Loucy (cell line): Measurements from ENCODE around the gene IRF2BP2.

Source experiments
- H2AFZ ChIP-seq: fragments of 200-600 bp; sonication (generic); 2 replicates; pipeline ENCODE4 v1.6.0; 2016; ENCODE audit warnings: antibody characterized with exemption, mild to moderate bottlenecking, low read length, moderate library complexity
- H3F3A ChIP-seq: fragments of 200-600 bp; 2 replicates; pipeline ENCODE4 v1.6.0; 2016; ENCODE audit warnings: antibody characterized with exemption, low read depth, mild to moderate bottlenecking
- H3K27me3 ChIP-seq: fragments of 200-600 bp; sonication (generic); 2 replicates; pipeline ENCODE4 v1.6.1; 2014; ENCODE audit warnings: low read length, mild to moderate bottlenecking; ENCODE audit not compliant: insufficient read depth, poor library complexity, severe bottlenecking
- H3K36me3 ChIP-seq: fragments of 200-600 bp; sonication (generic); 2 replicates; pipeline ENCODE4 v1.6.1; 2016; ENCODE audit warnings: low read length; ENCODE audit not compliant: insufficient read depth
- H3K4me1 ChIP-seq: fragments of 200-600 bp; sonication (generic); 2 replicates; pipeline ENCODE4 v1.5.1; 2014; ENCODE audit warnings: low read length, mild to moderate bottlenecking; ENCODE audit not compliant: insufficient read depth, poor library complexity, severe bottlenecking
- H3K4me2 ChIP-seq: fragments of 200-600 bp; sonication (generic); 2 replicates; pipeline ENCODE4 v1.6.0; 2014; ENCODE audit warnings: antibody characterized with exemption, low read length, low read depth, mild to moderate bottlenecking; ENCODE audit not compliant: poor library complexity, severe bottlenecking
- H3K4me3 ChIP-seq: fragments of 200-600 bp; sonication (generic); 2 replicates; pipeline ENCODE4 v1.5.1; 2014; ENCODE audit warnings: low read length, mild to moderate bottlenecking, mixed read lengths; ENCODE audit not compliant: poor library complexity, severe bottlenecking
- H3K79me2 ChIP-seq: fragments of 200-600 bp; sonication (generic); 2 replicates; pipeline ENCODE4 v1.6.1; 2014; ENCODE audit warnings: low read length; ENCODE audit not compliant: insufficient read depth
- H3K9ac ChIP-seq: fragments of 200-600 bp; sonication (generic); 2 replicates; pipeline ENCODE4 v1.6.0; 2014; ENCODE audit warnings: mild to moderate bottlenecking, low read depth, low read length, moderate library complexity; ENCODE audit not compliant: poor library complexity, severe bottlenecking
- H3K9me2 ChIP-seq: fragments of 200-600 bp; sonication (generic); replicated peaks from 2 replicates; pipeline ENCODE4 v1.6.1; 2016; ENCODE audit warnings: low read depth, low read length, mixed read lengths
- H3K9me3 ChIP-seq: fragments of 200-600 bp; sonication (generic); 2 replicates; pipeline ENCODE4 v1.6.1; 2014; ENCODE audit warnings: mild to moderate bottlenecking, antibody characterized with exemption, low read length, low read depth; ENCODE audit not compliant: insufficient read depth
- H4K20me1 ChIP-seq: fragments of 200-600 bp; sonication (generic); 2 replicates; pipeline ENCODE4 v1.6.0; 2014; ENCODE audit warnings: antibody characterized with exemption, low read length, mild to moderate bottlenecking; ENCODE audit not compliant: insufficient read depth, poor library complexity, severe bottlenecking
- CTCF ChIP-seq: fragments of 200-600 bp; sonication (generic); conservative IDR thresholded peaks from 2 replicates; pipeline ENCODE4 v1.5.1; 2014; ENCODE audit warnings: mild to moderate bottlenecking, antibody characterized with exemption, low read length
- EZH2phosphoT487 ChIP-seq: fragments of 200-600 bp; IDR thresholded peaks from 2 replicates; pipeline ENCODE4 v1.6.1; 2018; ENCODE audit warnings: antibody characterized with exemption, mild to moderate bottlenecking, moderate library complexity, borderline replicate concordance

Gene IRF2BP2

GRCh38 chr1:234606784-234607108 is 3.2 kb downstream of the IRF2BP2 start:
- H2AFZ ChIP-seq = no peak overlapping the region
- peak overlapping the region; percentile 88 for H3K4me3 ChIP-seq
- TF ChIP-seq EZH2phosphoT487 (no peak), CTCF (no peak)
- peaks cover 68% of the 10 kb centered on the region for H4K20me1 ChIP-seq
- peaks cover 14% of the 10 kb centered on the region for H3K27me3 ChIP-seq
- no peaks in the 10 kb centered on the region for H3K9me3 ChIP-seq
- H3K79me2 ChIP-seq = peaks cover 82% of the 10 kb centered on the region
- peaks cover 33% of the 10 kb centered on the region for H3F3A ChIP-seq
- H3K4me1 ChIP-seq = peaks cover 53% of the 10 kb centered on the region
- H3K36me3 ChIP-seq = peaks cover 31% of the 10 kb centered on the region
- H3K9me2 ChIP-seq = no peaks in the 10 kb centered on the region
- H3K4me2 ChIP-seq = peak overlapping the region; percentile 95
- H3K9ac ChIP-seq = peak overlapping the region; percentile 92

GRCh38 chr1:234605983-234606783 is 3.8 kb downstream of the IRF2BP2 start:
- peaks cover 31% of the 10 kb centered on the region for H3K36me3 ChIP-seq
- H3K4me3 ChIP-seq = peak overlapping the region; percentile 88
- peak overlapping the region; percentile 95 for H3K4me2 ChIP-seq
- TF ChIP-seq EZH2phosphoT487 (no peak), CTCF (peak; percentile 52)
- H3K9me2 ChIP-seq = no peaks in the 10 kb centered on the region
- peaks cover 73% of the 10 kb centered on the region for H4K20me1 ChIP-seq
- peaks cover 33% of the 10 kb centered on the region for H3F3A ChIP-seq
- H3K27me3 ChIP-seq = peaks cover 14% of the 10 kb centered on the region
- H2AFZ ChIP-seq = no peak overlapping the region
- no peaks in the 10 kb centered on the region for H3K9me3 ChIP-seq
- H3K9ac ChIP-seq = peak overlapping the region; percentile 92
- peaks cover 87% of the 10 kb centered on the region for H3K79me2 ChIP-seq
- peaks cover 54% of the 10 kb centered on the region for H3K4me1 ChIP-seq

GRCh38 chr1:234605399-234605982 is 4.5 kb downstream of the IRF2BP2 start:
- TF ChIP-seq CTCF (no peak; the same call in 1 of the 2 replicates), EZH2phosphoT487 (no peak)
- H3K4me1 ChIP-seq = peaks cover 58% of the 10 kb centered on the region
- peaks cover 88% of the 10 kb centered on the region for H3K79me2 ChIP-seq
- peak overlapping the region; percentile 95 for H3K4me2 ChIP-seq
- peaks cover 31% of the 10 kb centered on the region for H3K36me3 ChIP-seq
- H4K20me1 ChIP-seq = peaks cover 75% of the 10 kb centered on the region
- H3K9ac ChIP-seq = peak overlapping the region; percentile 92
- peaks cover 14% of the 10 kb centered on the region for H3K27me3 ChIP-seq
- H3F3A ChIP-seq = peaks cover 39% of the 10 kb centered on the region
- H3K4me3 ChIP-seq = peak overlapping the region; percentile 88
- H3K9me3 ChIP-seq = no peaks in the 10 kb centered on the region
- H2AFZ ChIP-seq = no peak overlapping the region
- no peaks in the 10 kb centered on the region for H3K9me2 ChIP-seq
